GM12875 (cell line): ENCODE data around the gene WDR74.

Experiments used
- H3K4me3 ChIP-seq: one replicate; pipeline ENCODE4 v1.5.1; 2011; ENCODE audit warnings: low read depth, low read length, control low read depth
- CTCF ChIP-seq: IDR thresholded peaks from 2 replicates; pipeline ENCODE4 v1.5.1; 2011; ENCODE audit warnings: low read depth, mild to moderate bottlenecking, control low read depth, inconsistent platforms, low read length, moderate library complexity, borderline replicate concordance; ENCODE audit not compliant: insufficient read depth

WDR74 gene

DNA sequence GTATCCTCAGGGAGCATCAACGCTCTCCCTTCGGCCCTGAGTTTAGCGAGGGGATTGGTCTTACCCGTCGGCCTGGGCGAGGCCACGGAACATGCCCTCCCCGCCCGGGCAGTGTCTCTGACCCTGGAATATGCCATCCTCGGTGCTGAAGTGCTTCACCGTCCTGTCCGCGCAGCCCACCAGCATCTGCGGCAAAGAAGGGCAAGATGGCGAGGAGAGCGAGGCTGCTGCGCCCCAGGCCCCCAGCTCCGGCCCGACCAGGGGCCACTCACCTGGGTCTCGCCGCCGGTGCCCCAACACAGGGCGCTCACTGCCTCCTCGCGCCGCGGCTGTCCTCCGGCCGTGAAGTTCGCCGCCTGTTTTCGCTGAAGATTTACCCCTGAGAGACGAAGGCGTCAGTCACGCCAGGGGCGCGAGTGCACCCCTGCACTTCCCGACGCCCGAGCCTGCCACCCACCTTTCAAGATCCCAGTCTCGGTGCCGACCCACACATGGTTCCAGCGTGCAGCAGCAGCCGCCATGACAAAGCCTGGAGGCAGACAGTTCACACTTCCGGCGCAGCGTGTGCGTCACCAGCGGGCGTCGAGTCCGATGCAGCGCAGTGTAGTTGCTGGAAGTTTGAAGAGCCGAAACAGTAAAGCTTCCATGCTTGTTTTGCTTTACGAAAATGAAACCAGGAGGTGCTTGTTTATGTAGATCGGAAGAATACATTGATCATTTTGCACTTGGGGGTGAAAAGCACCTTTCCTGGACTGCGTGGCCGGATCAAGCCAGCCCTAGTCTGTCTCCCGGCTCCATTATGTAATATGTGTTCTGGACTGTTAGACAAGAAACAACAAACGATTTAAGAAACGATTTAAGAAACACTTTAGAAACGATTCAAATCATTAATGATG lies at the start of gene WDR74:
WDR74 (minus strand) TSS at position 541 of the 896 bp plus-strand sequence; CDS start at position 521, 20 bp downstream.
- TF ChIP-seq CTCF: no peak

DNA sequence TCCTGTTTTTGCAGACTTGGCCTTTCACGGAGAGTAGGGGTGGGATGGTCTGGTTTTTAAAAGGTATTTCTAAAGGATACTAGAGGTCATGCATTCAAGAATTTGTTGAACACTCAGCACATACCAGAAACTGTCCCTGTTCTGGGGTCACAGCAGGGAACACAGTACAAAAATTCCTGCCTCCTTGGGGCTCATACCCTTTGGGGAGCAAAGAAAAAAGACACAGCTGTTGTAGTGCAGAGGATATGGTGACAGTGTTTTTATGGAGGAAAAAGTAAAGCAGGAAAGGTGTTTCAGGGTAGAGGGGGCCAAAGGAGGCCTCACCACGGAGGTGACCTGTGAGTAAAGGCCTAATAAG lies 49.7 kb upstream of the WDR74 start:
- H3K4me3 ChIP-seq: no peak overlapping the region
- TF ChIP-seq CTCF: no peak

More for the DNA sequence above, at the start of gene WDR74:
- H3K4me3 ChIP-seq: peak within 1 kb of the TSS; percentile 77

DNA sequence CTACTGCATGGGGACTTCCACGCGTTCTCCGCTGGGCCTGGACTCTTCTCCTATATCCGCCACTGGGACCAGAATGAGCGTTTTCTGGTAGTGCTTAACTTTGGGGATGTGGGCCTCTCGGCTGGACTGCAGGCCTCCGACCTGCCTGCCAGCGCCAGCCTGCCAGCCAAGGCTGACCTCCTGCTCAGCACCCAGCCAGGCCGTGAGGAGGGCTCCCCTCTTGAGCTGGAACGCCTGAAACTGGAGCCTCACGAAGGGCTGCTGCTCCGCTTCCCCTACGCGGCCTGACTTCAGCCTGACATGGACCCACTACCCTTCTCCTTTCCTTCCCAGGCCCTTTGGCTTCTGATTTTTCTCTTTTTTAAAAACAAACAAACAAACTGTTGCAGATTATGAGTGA lies 49.0 kb upstream of the WDR74 start:
- TF ChIP-seq CTCF: no peak
- H3K4me3 ChIP-seq: no peak overlapping the region

- H3K4me3 ChIP-seq: no peak overlapping the region
- no peak for TF ChIP-seq CTCF
Measured at GRCh38 chr11:62885137-62885750, 45.9 kb upstream of the WDR74 start.

GRCh38 chr11:62883673-62884072 lies 44.3 kb upstream of the WDR74 start:
- H3K4me3 ChIP-seq: no peak overlapping the region
- TF ChIP-seq CTCF: no peak

DNA sequence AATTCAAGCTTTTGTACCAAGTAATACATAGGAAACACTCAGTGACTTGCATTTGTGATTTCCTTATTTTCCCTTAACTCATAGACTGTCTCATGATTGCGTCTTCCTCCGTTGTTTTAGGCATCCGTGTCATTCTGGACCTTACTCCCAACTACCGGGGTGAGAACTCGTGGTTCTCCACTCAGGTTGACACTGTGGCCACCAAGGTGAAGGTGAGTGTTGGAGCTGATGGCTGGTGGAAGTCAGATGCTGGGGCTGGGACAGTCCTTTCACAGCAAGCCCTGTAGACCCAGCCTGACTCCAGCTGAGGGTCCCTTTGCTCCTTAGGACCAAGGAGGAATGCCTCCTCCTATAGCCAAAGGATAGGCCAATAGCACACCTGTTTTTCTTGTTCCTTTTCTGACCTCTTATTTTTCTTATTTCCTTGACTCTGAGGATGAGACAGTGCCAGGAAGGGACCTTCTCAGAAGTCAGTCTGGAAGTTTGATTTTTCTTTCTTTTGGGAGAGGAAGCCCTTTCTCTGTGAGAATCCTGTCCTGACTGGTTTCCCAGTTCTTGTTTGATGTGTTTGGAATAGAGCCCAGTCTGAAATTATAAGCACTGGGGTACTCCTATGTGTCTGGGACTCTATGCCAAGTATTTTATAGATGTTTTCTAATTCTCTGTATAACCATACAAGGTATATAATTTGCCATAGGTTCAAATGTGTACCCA lies 43.6 kb upstream of the WDR74 start:
- no peak for TF ChIP-seq CTCF
- no peak overlapping the region for H3K4me3 ChIP-seq
